Measurements from ENCODE around the gene SEMA3F.

Gene SEMA3F

GRCh38 chr3:50137531-50137930 is 17.6 kb upstream of the SEMA3F start:
- in situ Hi-C loops (cut with HindIII; ENCODE audit: low sequenced_read_pairs) = no loop called here
- H3K4me3 ChIP-seq (ENCODE audit: low read depth, low read length) = no peak overlapping the region
- no peak for DNase-seq (ENCODE audit: low read depth, low spot score)
- TF ChIP-seq CTCF (IDR thresholded peaks at IDR 0.05; ENCODE audit: low read depth, low read length) = no peak

GRCh38 chr3:50138266-50139200 is 16.6 kb upstream of the SEMA3F start:
- no peak for TF ChIP-seq CTCF (IDR thresholded peaks at IDR 0.05; ENCODE audit: low read depth, low read length)
- no peak for DNase-seq (ENCODE audit: low read depth, low spot score)
- in situ Hi-C loops (cut with HindIII; ENCODE audit: low sequenced_read_pairs) = no loop called here
- no peak overlapping the region for H3K4me3 ChIP-seq (ENCODE audit: low read depth, low read length)

GRCh38 chr3:50139308-50139707 is 15.8 kb upstream of the SEMA3F start:
- no peak for DNase-seq (ENCODE audit: low read depth, low spot score)
- no peak overlapping the region for H3K4me3 ChIP-seq (ENCODE audit: low read depth, low read length)
- no peak for TF ChIP-seq CTCF (IDR thresholded peaks at IDR 0.05; ENCODE audit: low read depth, low read length)
- in situ Hi-C loops (cut with HindIII; ENCODE audit: low sequenced_read_pairs) = no loop called here

GRCh38 chr3:50139718-50140423 is 15.3 kb upstream of the SEMA3F start:
- no peak for TF ChIP-seq CTCF (IDR thresholded peaks at IDR 0.05; ENCODE audit: low read depth, low read length)
- in situ Hi-C loops (cut with HindIII; ENCODE audit: low sequenced_read_pairs) = no loop called here
- H3K4me3 ChIP-seq (ENCODE audit: low read depth, low read length) = no peak overlapping the region
- DNase-seq (ENCODE audit: low read depth, low spot score) = no peak

- H3K4me3 ChIP-seq (ENCODE audit: low read depth, low read length) = no peak overlapping the region
- DNase-seq (ENCODE audit: low read depth, low spot score) = no peak
- in situ Hi-C loops (cut with HindIII; ENCODE audit: low sequenced_read_pairs) = no loop called here
- no peak for TF ChIP-seq CTCF (IDR thresholded peaks at IDR 0.05; ENCODE audit: low read depth, low read length)
These were observed 14.1 kb upstream of the SEMA3F start for GRCh38 chr3:50140990-50141389.

GRCh38 chr3:50146316-50146901 is 8.7 kb upstream of the SEMA3F start:
- no peak for TF ChIP-seq CTCF (IDR thresholded peaks at IDR 0.05; ENCODE audit: low read depth, low read length)
- in situ Hi-C loops (cut with HindIII; ENCODE audit: low sequenced_read_pairs) = no loop called here
- H3K4me3 ChIP-seq (ENCODE audit: low read depth, low read length) = no peak overlapping the region
- DNase-seq (ENCODE audit: low read depth, low spot score) = no peak

Measured in astrocyte of the spinal cord (primary cell).